Caco-2 (cell line): ENCODE data around the gene LKAAEAR1. TPM values are rescaled to one million over a fixed set of nuclear protein-coding genes. Genes with fewer than 3 reads are reported as not detected.

Experiments
- BruUV-seq: library from RNA; stranded (reverse); fragments of 400-500 nt; replicated peaks from 2 replicates; lab custom pipeline; 2021; lab: Mats Ljungman, UMichigan
- CTCF ChIA-PET: fragments of 300-600 bp; sonication (Branson Sonifier 250); formaldehyde crosslinking; loops from one replicate; lab custom pipeline; 2022; ENCODE audit warnings: antibody characterized with exemption; lab: Charles Lee
- POLR2A ChIA-PET: fragments of 300-600 bp; sonication (Branson Sonifier 250); formaldehyde crosslinking; loops from one replicate; lab custom pipeline; 2022; ENCODE audit warnings: antibody characterized with exemption; lab: Charles Lee
- DNase-seq, 2 experiments: peaks; one replicate each; pipeline versions ENCODE4 v3.0.0 to v3.0.0-alpha.2; 2020 to 2022
- H3K27me3 ChIP-seq: replicated peaks from 2 replicates; pipeline ENCODE4 v1.6.0; 2011; ENCODE audit warnings: low read length; ENCODE audit not compliant: control insufficient read depth, insufficient read depth
- H3K36me3 ChIP-seq: 2 replicates; pipeline ENCODE4 v1.5.1; 2011; ENCODE audit warnings: low read length; ENCODE audit not compliant: control insufficient read depth, insufficient read depth
- H3K4me1 ChIP-seq: fragments of 250-450 bp; sonication (Bioruptor Pico); 2 replicates; pipeline ENCODE4 v1.5.1; 2020; ENCODE audit warnings: mild to moderate bottlenecking
- H3K4me3 ChIP-seq: 2 replicates; pipeline ENCODE4 v1.5.1; 2011; ENCODE audit warnings: low read depth, mild to moderate bottlenecking, control low read depth, low read length
- H3K9me3 ChIP-seq: fragments of 250-450 bp; sonication (Bioruptor Pico); 2 replicates; pipeline ENCODE4 v1.5.1; 2020; ENCODE audit warnings: mild to moderate bottlenecking, moderate library complexity
- H3K27ac Mint-ChIP-seq: one replicate; pipeline ENCODE4 v1.8.0; 2022; ENCODE audit warnings: mixed read lengths; ENCODE audit not compliant: unreplicated experiment
- H3K27me3 Mint-ChIP-seq: one replicate; pipeline ENCODE4 v1.8.0; 2022; ENCODE audit warnings: mixed read lengths; ENCODE audit not compliant: insufficient read depth, unreplicated experiment
- H3K36me3 Mint-ChIP-seq: one replicate; pipeline ENCODE4 v1.8.0; 2022; ENCODE audit warnings: mild to moderate bottlenecking, mixed read lengths; ENCODE audit not compliant: insufficient read depth, unreplicated experiment
- H3K4me1 Mint-ChIP-seq: one replicate; pipeline ENCODE4 v1.8.0; 2022; ENCODE audit warnings: low read depth, mixed read lengths; ENCODE audit not compliant: unreplicated experiment
- H3K4me3 Mint-ChIP-seq: one replicate; pipeline ENCODE4 v1.8.0; 2022; ENCODE audit warnings: mild to moderate bottlenecking, moderate library complexity, mixed read lengths; ENCODE audit not compliant: unreplicated experiment
- H3K9me3 Mint-ChIP-seq: one replicate; pipeline ENCODE4 v1.8.0; 2022; ENCODE audit warnings: mixed read lengths; ENCODE audit not compliant: unreplicated experiment
- CTCF ChIP-seq, 2 experiments: fragments of 200-600 bp in 1 of 2; IDR thresholded peaks; 1 replicate in 1 of 2; 2 replicates in 1 of 2; pipeline versions ENCODE4 v1.5.1 to v1.8.0; 2011 to 2022; ENCODE audit warnings: antibody characterized with exemption in 1 of 2, control low read depth in 1 of 2, inconsistent platforms in 1 of 2, low read depth in 1 of 2, low read length in 1 of 2, mild to moderate bottlenecking in 1 of 2, moderate library complexity in 1 of 2; ENCODE audit not compliant: insufficient read depth in 1 of 2, severe bottlenecking in 1 of 2, unreplicated experiment in 1 of 2
- intact Hi-C: fragments of 100-400 bp; cut with micrococcal nuclease; formaldehyde crosslinking; loops from one replicate; pipeline ENCODE4 v1.10.0; 2022; ENCODE audit not compliant: unreplicated experiment
- total RNA-seq: library from RNA; stranded (reverse); gene quantifications from 2 replicates; pipeline ENCODE4 v1.2.3, GENCODE V29; 2022

The LKAAEAR1 gene
- total RNA-seq, 1 experiment from 2014 or later: not detected

GRCh38 chr20:64092258-64093012 is 8.2 kb upstream of the LKAAEAR1 start:
- peaks cover 14% of the 10 kb centered on the region for H3K9me3 Mint-ChIP-seq
- H3K36me3 ChIP-seq: no peaks in the 10 kb centered on the region
- H3K27ac Mint-ChIP-seq: no peak overlapping the region
- TF ChIP-seq CTCF (IDR thresholded peaks at IDR 0.05; ENCODE audit: insufficient read depth in 1 of 2, low read depth in 1 of 2, low read length in 1 of 2, severe bottlenecking in 1 of 2, unreplicated experiment in 1 of 2): no peak
- H3K4me3 ChIP-seq: no peak overlapping the region
- intact Hi-C loops: no loop called here
- peaks cover 6% of the 10 kb centered on the region for H3K36me3 Mint-ChIP-seq
- POLR2A ChIA-PET: no interaction called here
- no peak for DNase-seq
- no peaks in the 10 kb centered on the region for H3K9me3 ChIP-seq
- BruUV-seq: no TSS peak
- H3K4me1 Mint-ChIP-seq: peaks cover 6% of the 10 kb centered on the region
- CTCF ChIA-PET: interaction anchor here (0.6 to 1.3 kb wide), 7 partner anchors 9 to 54 kb away, joined by 3 to 7 read pairs (median 5); partner anchors contain the start of genes LKAAEAR1 and OPRL1
- H3K4me3 Mint-ChIP-seq: peak overlapping the region; percentile 23
- H3K27me3 Mint-ChIP-seq: peaks cover 22% of the 10 kb centered on the region
- no peaks in the 10 kb centered on the region; the same call in 1 of the 2 replicates for H3K27me3 ChIP-seq
- H3K4me1 ChIP-seq: peaks cover 7% of the 10 kb centered on the region

GRCh38 chr20:64091770-64092169 is 7.6 kb upstream of the LKAAEAR1 start:
- H3K9me3 ChIP-seq: no peaks in the 10 kb centered on the region
- TF ChIP-seq CTCF (IDR thresholded peaks at IDR 0.05; ENCODE audit: insufficient read depth in 1 of 2, low read depth in 1 of 2, low read length in 1 of 2, severe bottlenecking in 1 of 2, unreplicated experiment in 1 of 2): no peak
- Mint-ChIP-seq H3K4me3 (peak overlapping the region; percentile 23), H3K27me3 (peaks cover 22% of the 10 kb centered on the region), H3K4me1 (peaks cover 6% of the 10 kb centered on the region), H3K36me3 (peaks cover 6% of the 10 kb centered on the region), H3K9me3 (peaks cover 7% of the 10 kb centered on the region), H3K27ac (no peak overlapping the region)
- H3K4me1 ChIP-seq: peaks cover 7% of the 10 kb centered on the region
- BruUV-seq: no TSS peak
- no peaks in the 10 kb centered on the region for H3K36me3 ChIP-seq
- no peak overlapping the region for H3K4me3 ChIP-seq
- intact Hi-C loops: no loop called here
- no peaks in the 10 kb centered on the region; the same call in 1 of the 2 replicates for H3K27me3 ChIP-seq
- POLR2A ChIA-PET: no interaction called here
- peak in 1 of 2 experiments; percentile 60 for DNase-seq
- CTCF ChIA-PET: interaction anchor here (0.6 to 1.3 kb wide), 7 partner anchors 10 to 53 kb away, joined by 3 to 6 read pairs (median 4); partner anchors contain the start of gene OPRL1

- H3K27me3 Mint-ChIP-seq: peaks cover 22% of the 10 kb centered on the region
- H3K4me3 Mint-ChIP-seq: no peak overlapping the region
- DNase-seq: no peak
- peaks cover 6% of the 10 kb centered on the region for H3K36me3 Mint-ChIP-seq
- Histone ChIP-seq H3K27me3 (no peaks in the 10 kb centered on the region; the same call in 1 of the 2 replicates), H3K9me3 (no peaks in the 10 kb centered on the region), H3K36me3 (no peaks in the 10 kb centered on the region), H3K4me1 (peaks cover 7% of the 10 kb centered on the region), H3K4me3 (no peak overlapping the region)
- no TSS peak for BruUV-seq
- TF ChIP-seq CTCF (IDR thresholded peaks at IDR 0.05; ENCODE audit: insufficient read depth in 1 of 2, low read depth in 1 of 2, low read length in 1 of 2, severe bottlenecking in 1 of 2, unreplicated experiment in 1 of 2): no peak
- ChIA-PET CTCF (interaction anchor here (0.6 to 1.3 kb wide), 6 partner anchors 11 to 53 kb away, joined by 4 to 6 read pairs (median 4); partner anchors contain the start of gene OPRL1), POLR2A (no interaction called here)
- intact Hi-C loops: no loop called here
- H3K27ac Mint-ChIP-seq: no peak overlapping the region
- peaks cover 6% of the 10 kb centered on the region for H3K4me1 Mint-ChIP-seq
- H3K9me3 Mint-ChIP-seq: peaks cover 3% of the 10 kb centered on the region
Measured at GRCh38 chr20:64091340-64091739, 7.1 kb upstream of the LKAAEAR1 start.
